ENCODE measurements around the gene THBS1. TPM values are rescaled to one million over a fixed set of nuclear protein-coding genes. Genes with fewer than 3 reads are reported as not detected.

Gene THBS1
- total RNA-seq, 1 experiment from 2014 or later = 26.4 TPM

- peak; percentile 42 for DNase-seq (ENCODE audit: low spot score)
Measured at GRCh38 chr15:39631357-39631756, 50.5 kb downstream of the THBS1 start.

- DNase-seq (ENCODE audit: low spot score) = no peak
Measured at GRCh38 chr15:39638041-39638440, 57.2 kb downstream of the THBS1 start.

- no peak for DNase-seq (ENCODE audit: low spot score)
Measured at GRCh38 chr15:39639037-39639436, 58.2 kb downstream of the THBS1 start.

- no peak for DNase-seq (ENCODE audit: low spot score)
Measured at GRCh38 chr15:39640665-39641064, 59.8 kb downstream of the THBS1 start.

GRCh38 chr15:39641191-39641889, 60.5 kb downstream of the THBS1 start:
- peak; percentile 65 for DNase-seq (ENCODE audit: low spot score)

GRCh38 chr15:39642011-39642640, 61.2 kb downstream of the THBS1 start:
- peak; percentile 62 for DNase-seq (ENCODE audit: low spot score)

GRCh38 chr15:39643727-39644126, 62.8 kb downstream of the THBS1 start:
- no peak for DNase-seq (ENCODE audit: low spot score)

GRCh38 chr15:39644136-39644535, 63.3 kb downstream of the THBS1 start:
- DNase-seq (ENCODE audit: low spot score) = no peak

- no peak for DNase-seq (ENCODE audit: low spot score)
Measured at GRCh38 chr15:39645138-39645975, 64.5 kb downstream of the THBS1 start.

GRCh38 chr15:39645976-39646257, 65.0 kb downstream of the THBS1 start:
- no peak for DNase-seq (ENCODE audit: low spot score)

GRCh38 chr15:39646425-39646824, 65.5 kb downstream of the THBS1 start:
- no peak for DNase-seq (ENCODE audit: low spot score)

Other genes starting within 250 kb of the THBS1 start
- gene FSIP1, start 201.8 kb downstream of the THBS1 start, total RNA-seq (2014; rRNA removed; shearing (Covaris generic)) = 0.41 and 0.86 TPM in 2 replicates

Measured in A172 (cell line).